ENCODE results near the gene PACSIN1. TPM values are rescaled to one million over a fixed set of nuclear protein-coding genes. Genes with fewer than 3 reads are reported as not detected.

PACSIN1 gene
- total and polyA plus RNA-seq, 7 donors = 0.11 to 0.17 (median 0.11) TPM; not detected in 4

DNA sequence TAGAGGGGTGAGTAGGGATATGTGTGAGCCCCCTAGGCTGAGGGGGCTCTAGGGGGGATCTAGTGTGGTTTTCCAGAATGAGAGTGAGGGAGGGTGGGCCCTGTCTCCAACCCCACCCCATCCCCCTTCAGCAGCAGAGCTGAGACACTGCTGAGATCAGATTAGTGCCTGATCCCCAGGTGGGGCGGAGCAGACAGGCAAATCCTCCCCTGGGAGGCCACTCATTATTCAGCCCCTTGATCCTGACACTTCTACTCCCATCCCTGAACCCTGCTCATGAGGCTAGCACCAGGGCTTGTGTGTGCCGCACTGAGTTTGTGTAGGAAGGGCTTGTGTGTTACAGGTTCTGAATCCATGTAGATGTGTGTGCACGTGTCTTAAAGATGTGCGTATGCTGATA is 47.8 kb downstream of the PACSIN1 start:
- TF ChIP-seq, protein P1, sequence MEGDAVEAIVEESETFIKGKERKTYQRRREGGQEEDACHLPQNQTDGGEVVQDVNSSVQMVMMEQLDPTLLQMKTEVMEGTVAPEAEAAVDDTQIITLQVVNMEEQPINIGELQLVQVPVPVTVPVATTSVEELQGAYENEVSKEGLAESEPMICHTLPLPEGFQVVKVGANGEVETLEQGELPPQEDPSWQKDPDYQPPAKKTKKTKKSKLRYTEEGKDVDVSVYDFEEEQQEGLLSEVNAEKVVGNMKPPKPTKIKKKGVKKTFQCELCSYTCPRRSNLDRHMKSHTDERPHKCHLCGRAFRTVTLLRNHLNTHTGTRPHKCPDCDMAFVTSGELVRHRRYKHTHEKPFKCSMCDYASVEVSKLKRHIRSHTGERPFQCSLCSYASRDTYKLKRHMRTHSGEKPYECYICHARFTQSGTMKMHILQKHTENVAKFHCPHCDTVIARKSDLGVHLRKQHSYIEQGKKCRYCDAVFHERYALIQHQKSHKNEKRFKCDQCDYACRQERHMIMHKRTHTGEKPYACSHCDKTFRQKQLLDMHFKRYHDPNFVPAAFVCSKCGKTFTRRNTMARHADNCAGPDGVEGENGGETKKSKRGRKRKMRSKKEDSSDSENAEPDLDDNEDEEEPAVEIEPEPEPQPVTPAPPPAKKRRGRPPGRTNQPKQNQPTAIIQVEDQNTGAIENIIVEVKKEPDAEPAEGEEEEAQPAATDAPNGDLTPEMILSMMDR (IDR thresholded peaks at IDR 0.05) = no peak
- WGBS, 3 donors = 87 to 91% (median 88%) methylated on average over 4 of the region's 4 CpGs
- Histone ChIP-seq H3K27ac (no peak overlapping the region), H3K9me3 (peaks cover 5% of the 10 kb centered on the region), H3K4me1 (no peaks in the 10 kb centered on the region), H3K27me3 (ENCODE audit: insufficient read depth in 3 of 3, low read length in 2 of 3) (peaks cover 0 to 13% (median 6%) of the 10 kb centered on the region in 3 donors), H3K4me3 (no peak overlapping the region), H3K36me3 (ENCODE audit: insufficient read depth in 1 of 2, low read depth in 1 of 2) (no peaks in the 10 kb centered on the region)
- intact Hi-C loops (cut with DNase I) = no loop called here
- ATAC-seq (no peak), DNase-seq (no peak)

DNA sequence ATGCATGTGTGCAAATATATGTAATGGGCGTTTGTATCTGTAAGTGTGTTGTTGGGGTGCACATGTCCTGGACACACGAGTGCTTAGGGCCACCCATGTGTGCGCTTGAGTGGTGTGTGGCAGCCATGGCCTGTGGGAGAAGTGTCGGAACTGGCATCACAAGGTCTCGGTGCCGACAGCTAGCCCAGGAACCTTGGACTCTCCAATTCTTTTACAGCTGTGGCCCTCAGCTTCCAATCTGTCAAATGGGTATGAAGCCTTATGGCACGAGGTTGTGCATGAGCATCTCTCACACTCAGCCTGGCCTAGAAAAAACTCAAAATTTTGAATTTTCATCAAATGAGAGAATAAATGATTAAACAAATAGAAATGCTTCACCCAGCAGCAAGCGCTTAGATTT is 48.2 kb downstream of the PACSIN1 start:
- ATAC-seq = no peak
- Histone ChIP-seq H3K27me3 (ENCODE audit: insufficient read depth in 3 of 3, low read length in 2 of 3) (peaks cover 0 to 13% (median 6%) of the 10 kb centered on the region in 3 donors), H3K36me3 (ENCODE audit: insufficient read depth in 1 of 2, low read depth in 1 of 2) (no peaks in the 10 kb centered on the region), H3K4me1 (no peaks in the 10 kb centered on the region), H3K9me3 (peaks cover 3% of the 10 kb centered on the region), H3K4me3 (no peak overlapping the region), H3K27ac (no peak overlapping the region)
- no peak for DNase-seq
- intact Hi-C loops (cut with DNase I) = no loop called here
- TF ChIP-seq, protein P1 (IDR thresholded peaks at IDR 0.05) = no peak
- 84 to 87% (median 86%) methylated on average over 8 of the region's 8 CpGs for whole genome bisulfite sequencing, 3 donors

DNA sequence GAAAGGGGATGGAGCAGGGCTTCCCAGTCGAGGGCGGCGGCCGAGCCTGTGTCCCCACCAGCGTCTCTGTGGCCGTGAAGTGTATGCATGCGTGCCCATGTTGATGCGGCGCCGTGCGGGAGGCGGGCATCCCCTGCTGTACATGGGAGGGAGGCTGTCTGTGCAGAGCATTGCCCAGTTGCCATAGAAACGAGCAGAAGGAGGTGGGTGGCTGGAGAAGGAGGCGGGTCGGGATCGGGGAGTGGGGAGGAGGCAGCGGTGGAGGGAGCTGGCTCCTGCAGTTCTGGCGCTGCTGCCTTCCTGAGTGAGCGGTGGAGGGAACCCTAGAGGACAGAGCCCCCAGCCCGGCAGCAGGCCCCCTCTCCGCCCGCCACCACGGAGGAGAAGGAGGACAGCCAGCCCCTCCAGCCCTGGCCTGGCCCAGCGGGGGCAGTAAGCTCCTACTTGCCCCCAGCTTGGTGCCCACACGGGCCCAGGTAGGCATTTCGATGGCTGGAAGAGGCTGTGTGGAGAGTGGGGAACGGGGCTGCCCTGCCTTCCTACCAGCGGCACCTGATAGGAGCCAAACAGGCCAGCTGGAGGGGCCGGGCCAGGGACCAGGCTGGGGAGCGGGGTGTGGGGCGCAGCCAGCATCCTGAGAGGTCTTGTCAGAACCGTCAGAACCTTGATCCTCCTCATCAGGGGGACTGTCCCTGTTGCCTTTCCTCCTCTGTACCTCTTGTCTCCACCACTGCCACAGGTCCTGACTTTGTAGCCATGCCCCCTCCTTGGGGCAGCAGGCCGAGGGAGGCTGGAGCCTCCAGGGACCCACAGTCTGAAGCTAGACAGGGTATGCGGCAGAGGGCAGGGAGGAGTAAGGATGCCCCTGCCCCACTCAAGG is 49.0 kb downstream of the PACSIN1 start:
- no peaks in the 10 kb centered on the region for H3K36me3 ChIP-seq (ENCODE audit: insufficient read depth in 1 of 2, low read depth in 1 of 2)
- no peak for ATAC-seq
- DNase-seq = peak in 1 of 2 donors; percentile 50
- peak overlapping the region; percentile 11 for H3K4me3 ChIP-seq
- WGBS, 3 donors = 22 to 25% (median 22%) methylated on average over 26 to 34 of the region's 34 CpGs
- TF ChIP-seq, protein P1 (IDR thresholded peaks at IDR 0.05) = no peak
- no peaks in the 10 kb centered on the region for H3K4me1 ChIP-seq
- H3K27ac ChIP-seq = no peak overlapping the region
- H3K27me3 ChIP-seq (ENCODE audit: insufficient read depth in 3 of 3, low read length in 2 of 3) = peaks cover 0 to 13% (median 6%) of the 10 kb centered on the region in 3 donors
- intact Hi-C loops (cut with DNase I) = no loop called here
- no peaks in the 10 kb centered on the region for H3K9me3 ChIP-seq

DNA sequence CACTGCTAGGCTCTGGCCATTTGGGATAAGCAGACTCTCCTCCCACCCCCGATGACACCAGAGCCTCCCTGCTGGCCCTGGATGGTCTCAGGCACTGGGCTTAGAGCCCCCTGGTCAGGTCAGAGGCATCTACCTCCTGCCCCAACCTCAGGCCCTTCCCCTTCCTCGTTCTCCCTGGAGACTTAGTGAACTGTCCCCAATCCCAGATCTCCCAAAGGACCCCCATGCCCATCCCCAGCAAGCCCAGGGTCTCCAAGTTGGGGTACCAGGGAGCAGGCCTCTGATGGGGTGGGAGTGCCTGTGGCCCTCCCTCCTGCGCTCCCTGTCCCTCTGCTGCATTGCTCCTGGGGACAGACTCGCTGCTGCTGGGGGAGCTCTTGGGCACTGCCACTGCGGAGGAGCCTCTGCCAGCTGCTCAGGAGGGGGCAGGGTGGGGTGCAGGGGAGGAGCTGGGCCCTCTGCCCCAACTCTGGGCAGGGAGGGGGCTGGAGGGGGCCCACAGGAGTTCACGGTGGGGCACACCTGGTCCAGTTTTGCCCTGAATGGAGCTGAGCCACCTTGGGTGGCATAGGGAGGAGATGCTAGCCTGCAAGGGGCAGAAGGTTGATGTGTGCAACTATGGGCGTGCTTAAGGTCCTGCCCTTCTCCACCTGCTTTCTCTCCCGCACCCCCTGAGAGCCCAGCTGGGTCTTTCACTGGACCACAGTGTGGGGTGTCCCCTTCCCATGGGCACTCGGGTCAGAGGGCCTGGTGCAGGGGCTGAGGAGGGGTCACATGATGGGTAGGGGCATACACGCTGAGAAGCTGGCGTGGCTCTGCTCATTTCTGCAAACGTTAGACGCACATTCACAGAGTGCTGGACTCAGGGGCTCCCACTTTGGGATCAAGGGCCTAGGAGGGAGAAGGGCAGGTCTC is 49.9 kb downstream of the PACSIN1 start:
- Histone ChIP-seq H3K27me3 (ENCODE audit: insufficient read depth in 3 of 3, low read length in 2 of 3) (peaks cover 0 to 13% (median 6%) of the 10 kb centered on the region in 3 donors), H3K27ac (no peak overlapping the region), H3K36me3 (ENCODE audit: insufficient read depth in 1 of 2, low read depth in 1 of 2) (no peaks in the 10 kb centered on the region), H3K4me3 (no peak overlapping the region), H3K4me1 (no peaks in the 10 kb centered on the region), H3K9me3 (no peaks in the 10 kb centered on the region)
- DNase-seq (peak in 1 of 2 donors; percentile 13), ATAC-seq (no peak)
- TF ChIP-seq, protein P1 (IDR thresholded peaks at IDR 0.05) = no peak
- intact Hi-C loops (cut with DNase I) = no loop called here
- 69 to 81% (median 73%) methylated on average over 13 of the region's 13 CpGs for WGBS, 3 donors

Data from psoas muscle (tissue), 8 donors.